Fibroblast of lung (primary cell): Measurements from ENCODE around the gene TPGS1. TPM values are rescaled to one million over a fixed set of nuclear protein-coding genes. Genes with fewer than 3 reads are reported as not detected.

Experiments
- DNase-seq, 2 donors: peaks; one replicate each; pipeline versions ENCODE4 v3.0.0 to v3.0.0-alpha.2; 2010; ENCODE audit warnings: low read depth in 2 of 2
- H2AFZ ChIP-seq: 2 replicates; pipeline ENCODE4 v1.5.1; 2012; ENCODE audit warnings: low read length, control low read depth, inconsistent platforms
- H3K27ac ChIP-seq: 2 replicates; pipeline ENCODE4 v1.5.1; 2011; ENCODE audit warnings: low read length, control low read depth; ENCODE audit not compliant: insufficient read depth
- H3K27me3 ChIP-seq: 2 replicates; pipeline ENCODE4 v1.5.1; 2011; ENCODE audit warnings: mild to moderate bottlenecking, low read length; ENCODE audit not compliant: control insufficient read depth, insufficient read depth
- H3K36me3 ChIP-seq: 2 replicates; pipeline ENCODE4 v1.5.1; 2011; ENCODE audit warnings: low read length; ENCODE audit not compliant: control insufficient read depth, insufficient read depth
- H3K4me1 ChIP-seq: 2 replicates; pipeline ENCODE4 v1.5.1; 2011; ENCODE audit warnings: low read length; ENCODE audit not compliant: control insufficient read depth, insufficient read depth; ENCODE audit errors: extremely low read depth
- H3K4me2 ChIP-seq: 2 replicates; pipeline ENCODE4 v1.5.1; 2011; ENCODE audit warnings: low read length, control low read depth; ENCODE audit not compliant: insufficient read depth; ENCODE audit errors: extremely low read depth
- H3K4me3 ChIP-seq, 4 experiments: fragments of 200-600 bp in 1 of 4; sonication (generic) in 1 of 4; replicated peaks in 1 of 4; 2 replicates each; pipeline ENCODE4 v1.5.1; 2011 to 2016; ENCODE audit warnings: low read length in 4 of 4, low read depth in 3 of 4, mild to moderate bottlenecking in 3 of 4, control low read depth in 2 of 4, inconsistent platforms in 1 of 4, mixed read lengths in 1 of 4; ENCODE audit not compliant: insufficient read depth in 1 of 4; ENCODE audit errors: control extremely low read depth in 1 of 4
- H3K79me2 ChIP-seq: 2 replicates; pipeline ENCODE4 v1.5.1; 2012; ENCODE audit warnings: mild to moderate bottlenecking, low read length, inconsistent platforms; ENCODE audit not compliant: control insufficient read depth, insufficient read depth
- H3K9ac ChIP-seq: 2 replicates; pipeline ENCODE4 v1.5.1; 2011; ENCODE audit warnings: mild to moderate bottlenecking, low read length, control low read depth; ENCODE audit not compliant: insufficient read depth
- H3K9me3 ChIP-seq: 2 replicates; pipeline ENCODE4 v1.5.1; 2012; ENCODE audit warnings: low read depth, low read length; ENCODE audit not compliant: control insufficient read depth, insufficient read depth
- H4K20me1 ChIP-seq: 2 replicates; pipeline ENCODE4 v1.5.1; 2011; ENCODE audit warnings: low read length; ENCODE audit not compliant: control insufficient read depth, insufficient read depth; ENCODE audit errors: extremely low read depth
- CTCF ChIP-seq, 2 donors: IDR thresholded peaks in 1 of 2; conservative IDR thresholded peaks in 1 of 2; 1 replicate in 1 of 2; 2 replicates in 1 of 2; pipeline ENCODE4 v1.5.1; 2011 to 2012; ENCODE audit warnings: low read length in 2 of 2, control low read depth in 1 of 2, inconsistent platforms in 1 of 2, low read depth in 1 of 2, mild to moderate bottlenecking in 1 of 2
- EZH2 ChIP-seq: IDR thresholded peaks from 2 replicates; pipeline ENCODE4 v1.5.1; 2012; ENCODE audit warnings: low read length, control low read depth, mild to moderate bottlenecking; ENCODE audit errors: missing control alignments
- polyA plus RNA-seq, 2 donors: library from polyadenylated mRNA; depleted of rRNA in 1 of 2; stranded (reverse) in 1 of 2; unstranded in 1 of 2; fragments of >200 nt; gene quantifications; 2 replicates each; pipeline ENCODE4 v1.2.1, GENCODE V29; 2011 to 2012; ENCODE audit warnings: missing spikeins in 1 of 2
- total RNA-seq: library from RNA; depleted of rRNA; stranded (reverse); fragments of >200 nt; gene quantifications from 2 replicates; pipeline ENCODE4 v1.2.1, GENCODE V29; 2014

The TPGS1 gene
- total and polyA plus RNA-seq, 2 donors (not counting 1 experiment from before 2014, with no cell fraction given), result 2.0 to 30.1 TPM

GRCh38 chr19:536031-536880 lies 29.0 kb downstream of the TPGS1 start:
- no peak overlapping the region for H3K4me3 ChIP-seq
- H2AFZ ChIP-seq, result no peak overlapping the region
- peaks cover 20% of the 10 kb centered on the region for H3K36me3 ChIP-seq
- no peak overlapping the region for H3K9ac ChIP-seq
- H3K4me1 ChIP-seq, result peaks cover 2% of the 10 kb centered on the region
- no peak overlapping the region for H3K4me2 ChIP-seq
- no peak for DNase-seq
- H3K27me3 ChIP-seq, result no peaks in the 10 kb centered on the region
- H3K9me3 ChIP-seq, result no peaks in the 10 kb centered on the region
- H3K79me2 ChIP-seq, result peaks cover 43% of the 10 kb centered on the region
- no peak overlapping the region for H3K27ac ChIP-seq
- H4K20me1 ChIP-seq, result no peaks in the 10 kb centered on the region
- TF ChIP-seq EZH2, result no peak
- TF ChIP-seq CTCF (conservative IDR thresholded peaks at IDR 0.05 in 1 of 2, IDR thresholded peaks at IDR 0.05 in 1 of 2; ENCODE audit: low read depth in 1 of 2, low read length in 2 of 2), result no peak

DNA sequence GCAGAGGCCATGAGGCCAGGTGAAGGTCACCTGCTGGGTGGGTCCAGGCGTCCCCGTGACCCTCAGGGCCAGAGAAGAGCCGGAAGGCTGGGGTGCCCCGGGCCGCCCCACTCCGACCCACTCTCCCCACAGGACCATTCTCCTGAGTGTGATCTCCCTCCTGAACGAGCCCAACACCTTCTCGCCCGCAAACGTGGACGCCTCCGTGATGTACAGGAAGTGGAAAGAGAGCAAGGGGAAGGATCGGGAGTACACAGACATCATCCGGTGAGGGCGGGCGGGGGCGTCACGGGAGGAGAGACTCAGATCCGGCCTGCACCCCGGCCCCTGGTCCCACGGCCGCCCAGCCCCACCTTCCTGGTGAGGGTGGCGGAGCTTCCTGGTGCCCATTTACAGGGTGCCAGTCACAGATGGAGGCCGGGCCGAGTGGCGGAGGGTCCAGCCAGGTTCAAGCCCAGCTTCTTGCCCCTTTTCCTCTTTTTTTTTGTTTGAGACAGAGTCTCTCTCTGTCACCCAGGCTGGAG lies 29.6 kb downstream of the TPGS1 start:
- Histone ChIP-seq H3K27me3 (no peaks in the 10 kb centered on the region), H3K4me2 (no peak overlapping the region), H3K27ac (no peak overlapping the region), H3K9me3 (no peaks in the 10 kb centered on the region), H4K20me1 (no peaks in the 10 kb centered on the region), H3K4me3 (no peak overlapping the region), H2AFZ (no peak overlapping the region), H3K79me2 (peaks cover 41% of the 10 kb centered on the region), H3K36me3 (peaks cover 23% of the 10 kb centered on the region), H3K4me1 (peaks cover 2% of the 10 kb centered on the region), H3K9ac (no peak overlapping the region)
- DNase-seq, result no peak
- TF ChIP-seq CTCF (conservative IDR thresholded peaks at IDR 0.05 in 1 of 2, IDR thresholded peaks at IDR 0.05 in 1 of 2; ENCODE audit: low read depth in 1 of 2, low read length in 2 of 2), result no peak
- no peak for TF ChIP-seq EZH2

- Histone ChIP-seq H3K9ac (no peak overlapping the region), H2AFZ (no peak overlapping the region), H3K4me3 (no peak overlapping the region), H4K20me1 (no peaks in the 10 kb centered on the region), H3K36me3 (peaks cover 25% of the 10 kb centered on the region), H3K4me1 (no peaks in the 10 kb centered on the region), H3K9me3 (no peaks in the 10 kb centered on the region), H3K4me2 (no peak overlapping the region), H3K27me3 (no peaks in the 10 kb centered on the region), H3K27ac (no peak overlapping the region), H3K79me2 (peaks cover 22% of the 10 kb centered on the region)
- TF ChIP-seq EZH2 (no peak), CTCF (conservative IDR thresholded peaks at IDR 0.05 in 1 of 2, IDR thresholded peaks at IDR 0.05 in 1 of 2; ENCODE audit: low read depth in 1 of 2, low read length in 2 of 2) (no peak)
- no peak for DNase-seq
Observed at GRCh38 chr19:538641-539428, 31.5 kb downstream of the TPGS1 start.
